Kidney capillary endothelial cell (primary cell): ENCODE measurements around the gene PSMD13.
"Not testable (repeated sequence)": the region's sequence is repeated elsewhere in the genome, so short reads cannot be mapped to it uniquely, and the experiment has no call there.

Experiments used
- DNase-seq: peaks from one replicate; pipeline ENCODE4 v3.0.0-alpha.2; 2018; ENCODE audit warnings: low spot score

PSMD13 gene

DNA sequence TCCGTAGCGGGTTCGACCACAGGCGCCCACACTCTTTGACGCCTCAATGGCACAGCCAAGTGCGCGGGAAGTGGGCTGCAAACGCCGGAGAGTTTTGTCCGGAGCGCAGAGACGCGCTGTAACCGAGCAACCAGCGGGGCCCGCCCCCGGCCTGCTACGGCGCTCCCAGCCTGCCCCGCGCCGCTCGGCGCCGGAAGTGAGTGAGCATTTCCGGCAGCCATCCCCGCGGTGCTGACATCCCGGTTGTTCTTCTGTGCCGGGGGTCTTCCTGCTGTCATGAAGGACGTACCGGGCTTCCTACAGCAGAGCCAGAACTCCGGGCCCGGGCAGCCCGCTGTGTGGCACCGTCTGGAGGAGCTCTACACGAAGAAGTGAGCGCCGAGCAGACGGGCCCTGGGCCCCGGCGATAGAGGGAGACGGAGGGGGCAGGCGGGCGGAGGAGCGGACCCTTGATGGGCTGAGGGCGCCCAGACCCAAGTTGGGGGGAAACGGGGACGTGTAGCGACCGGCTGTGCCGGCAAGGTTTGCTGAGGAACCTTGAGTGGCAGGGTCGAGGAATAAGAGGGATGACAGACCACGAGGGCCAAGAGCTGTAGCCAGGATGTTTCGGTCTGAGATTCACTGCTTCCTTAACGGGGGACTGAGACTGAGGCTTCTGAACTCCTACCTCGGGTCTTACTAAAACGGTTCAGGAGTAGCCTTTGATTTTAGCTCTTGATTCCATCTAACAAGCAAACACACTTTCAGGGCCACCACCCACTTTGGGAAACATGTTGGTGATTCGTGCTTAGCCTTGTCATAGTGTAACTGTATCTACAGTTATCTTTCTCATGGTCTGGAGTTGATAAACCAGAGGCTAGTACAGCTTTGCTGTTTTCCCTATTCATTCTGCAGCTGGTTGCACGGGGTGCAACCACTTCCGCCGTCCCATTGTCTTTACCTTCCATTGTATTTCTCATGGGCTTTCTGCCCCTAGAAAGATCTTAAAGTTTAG lies at the start of gene PSMD13:
Gene PSMD13 (plus strand): TSS at position 203 of the 994 bp plus-strand sequence. CDS start 74 bp downstream, at position 277.
- peak; percentile 83 for DNase-seq

DNA sequence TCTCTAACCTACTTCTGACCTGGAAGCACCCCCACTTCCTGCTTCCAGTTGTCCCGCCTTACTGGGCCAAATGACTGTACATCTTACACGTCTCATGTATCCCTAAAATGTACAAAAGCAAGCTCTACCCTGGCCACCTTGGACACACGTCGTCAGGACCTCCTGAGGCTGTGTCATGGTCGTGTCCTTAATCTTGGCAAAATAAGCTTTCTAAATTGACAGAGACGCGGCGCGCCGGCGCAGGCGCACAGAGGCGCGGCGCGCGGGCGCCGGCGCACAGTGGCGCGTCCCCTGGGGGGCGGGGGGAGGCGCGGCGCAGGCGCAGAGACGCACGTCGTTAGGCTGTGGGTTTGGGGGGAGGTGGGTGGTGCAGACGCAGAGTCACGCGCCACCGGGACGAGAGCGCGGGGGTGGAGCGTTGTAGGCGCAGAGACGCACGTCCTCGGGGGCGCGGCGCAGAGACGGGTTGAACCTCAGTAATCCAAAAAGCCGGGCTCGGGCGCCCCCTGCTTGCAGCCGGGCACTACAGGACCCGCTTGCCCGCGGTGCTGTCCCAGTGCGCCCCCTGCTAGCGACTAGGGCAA lies 47.5 kb upstream of the PSMD13 start:
- DNase-seq = not testable (repeated sequence)

- not testable (repeated sequence) for DNase-seq
Observed at GRCh38 chr11:189843-190311, 46.9 kb upstream of the PSMD13 start.

DNA sequence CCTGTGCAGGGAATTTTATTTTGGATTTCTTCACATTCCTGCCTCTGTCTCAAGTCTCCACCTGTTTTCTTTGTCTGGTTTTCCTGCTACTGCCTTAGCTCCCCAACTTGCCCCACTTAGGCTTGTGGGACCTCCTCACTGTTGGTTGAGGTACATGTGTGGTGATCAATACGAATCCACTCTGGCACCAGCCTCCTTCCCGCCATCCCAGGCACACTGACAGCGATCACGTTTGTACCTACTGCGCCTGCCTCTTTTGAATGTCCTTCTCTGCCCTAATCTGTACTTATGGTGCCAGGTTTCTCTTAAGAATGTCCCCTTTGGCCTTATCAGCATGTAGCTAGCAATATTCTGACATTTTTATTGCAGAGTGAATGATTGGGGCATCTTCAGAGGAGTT lies 46.2 kb upstream of the PSMD13 start:
- not testable (repeated sequence) for DNase-seq

DNA sequence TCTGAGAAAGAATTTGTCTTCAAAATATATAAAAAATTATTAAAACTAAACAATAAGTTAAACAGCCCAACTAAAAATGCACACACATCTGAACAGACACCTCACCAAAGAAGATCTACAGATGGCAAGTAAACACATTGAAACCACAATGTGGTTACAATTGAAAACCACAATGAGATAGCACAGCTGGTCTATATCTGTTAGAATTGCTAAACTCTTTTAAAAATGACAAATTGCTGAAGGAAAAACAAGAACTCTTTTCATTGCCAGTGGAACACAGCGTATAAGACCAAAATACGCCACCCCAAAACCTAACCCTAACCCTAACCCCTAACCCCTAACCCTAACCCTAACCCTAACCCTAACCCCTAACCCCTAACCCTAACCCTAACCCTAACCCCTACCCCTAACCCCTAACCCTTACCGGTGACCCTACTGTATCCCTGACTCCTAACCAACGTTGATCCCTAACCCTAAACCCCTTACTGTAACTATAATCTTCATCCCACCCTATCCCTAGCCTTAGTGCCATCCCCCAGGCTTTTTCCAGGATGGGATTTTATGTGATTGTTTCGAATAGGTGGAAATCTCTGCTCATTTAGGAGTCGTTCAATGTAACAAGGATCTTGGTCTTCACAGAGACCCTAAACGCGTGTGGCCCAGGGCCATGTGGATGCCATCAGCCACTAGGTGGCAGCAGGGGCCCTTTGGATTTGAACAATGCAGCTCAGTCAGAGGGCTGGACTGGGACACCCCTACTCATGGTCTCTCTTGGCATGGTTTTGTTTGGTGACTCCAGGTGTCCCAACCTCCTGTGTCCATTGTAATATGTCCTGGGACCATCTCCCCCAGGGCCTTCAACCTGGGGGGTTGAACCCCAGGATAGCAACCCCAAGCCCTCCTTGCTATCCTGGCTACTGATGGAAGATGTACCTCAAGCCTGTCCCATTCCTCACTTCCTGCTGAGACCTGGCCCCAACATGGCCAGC lies 45.0 kb upstream of the PSMD13 start:
- not testable (repeated sequence) for DNase-seq

DNA sequence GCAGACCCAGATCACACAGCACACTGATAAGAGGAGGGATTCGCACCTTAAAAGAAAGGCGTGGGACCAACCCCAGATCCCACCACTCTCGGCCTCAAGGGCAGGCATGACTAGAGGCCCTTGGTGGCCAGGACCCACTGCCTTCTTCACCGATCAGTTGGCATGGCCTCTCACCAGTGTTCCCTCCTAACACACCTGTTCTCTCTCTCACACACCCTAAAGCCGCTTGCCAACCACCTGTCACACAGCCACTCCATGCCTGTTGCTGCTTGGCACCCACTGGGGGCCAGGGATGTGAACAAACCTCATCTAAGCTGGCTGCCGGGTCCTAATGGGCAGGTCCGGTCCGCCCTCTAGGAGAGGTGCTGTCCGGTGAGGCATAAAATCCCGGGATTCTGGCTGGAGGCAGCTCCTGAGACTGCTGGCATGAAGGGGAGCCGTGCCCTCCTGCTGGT lies 44.1 kb upstream of the PSMD13 start, which contains the start of gene SCGB1C1:
Gene SCGB1C1 (plus strand): TSS at position 405 of the 455 bp plus-strand sequence. CDS start 22 bp downstream, at position 427.
- not testable (repeated sequence) for DNase-seq

- DNase-seq = not testable (repeated sequence)
Observed at GRCh38 chr11:193481-193880, 43.3 kb upstream of the PSMD13 start.

- no peak for DNase-seq
Observed at GRCh38 chr11:196786-197731, 39.7 kb upstream of the PSMD13 start.

DNA sequence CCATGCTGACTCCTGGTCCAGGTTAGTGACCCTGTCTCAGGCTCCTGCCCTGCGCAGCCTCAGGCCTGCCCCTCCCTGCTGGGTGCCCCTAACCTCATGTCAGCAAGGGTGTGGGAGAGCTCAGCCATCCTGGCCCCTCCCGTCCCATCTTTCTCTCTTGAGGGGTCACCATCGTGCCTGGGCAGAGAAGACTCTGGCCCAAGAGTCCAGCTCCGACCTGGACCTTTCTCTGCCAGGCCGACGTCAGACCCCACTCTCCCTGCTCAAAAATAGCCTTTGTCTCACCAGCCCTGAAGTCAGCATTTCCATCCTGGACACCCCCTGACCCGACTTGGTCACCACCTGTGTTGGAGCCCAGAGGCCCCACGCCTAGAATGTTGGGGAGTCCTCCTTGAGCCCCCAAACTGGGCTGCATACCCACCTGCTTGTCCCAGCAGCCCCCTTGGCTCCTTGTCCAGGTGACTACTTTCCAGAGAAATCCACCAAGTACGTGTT lies 39.0 kb upstream of the PSMD13 start:
- DNase-seq = no peak

- no peak for DNase-seq
Observed at GRCh38 chr11:198236-198806, 38.5 kb upstream of the PSMD13 start.

DNA sequence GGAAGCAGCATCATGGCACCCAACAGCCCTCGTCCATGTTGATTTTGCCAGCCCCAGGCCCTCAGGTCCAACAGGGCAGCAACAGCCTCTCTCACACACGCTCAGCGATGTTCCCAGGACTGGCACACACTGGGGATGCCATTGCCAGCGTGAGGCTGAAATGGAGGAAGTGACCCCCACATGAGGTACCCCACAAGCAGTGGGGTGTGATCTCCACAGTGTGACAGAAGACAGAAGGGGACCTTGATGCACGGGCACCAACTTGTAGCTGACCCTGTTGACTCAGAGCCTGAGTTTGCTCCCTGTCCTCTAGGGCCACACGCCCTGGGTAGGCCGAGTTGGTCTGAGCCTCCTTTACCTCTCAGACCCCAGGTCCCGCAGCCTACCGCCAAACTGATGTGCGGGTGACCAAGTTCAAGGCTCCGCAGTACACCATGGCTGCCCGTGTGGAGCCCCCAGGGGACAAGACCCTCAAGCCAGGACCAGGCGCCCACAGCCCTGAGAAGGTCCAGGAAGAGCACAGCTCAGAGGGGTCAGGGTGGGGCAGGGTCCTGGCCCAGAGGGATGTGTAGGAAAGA lies 37.7 kb upstream of the PSMD13 start:
- no peak for DNase-seq

GRCh38 chr11:199782-200181 lies 37.0 kb upstream of the PSMD13 start:
- no peak for DNase-seq

GRCh38 chr11:200224-201003 lies 36.4 kb upstream of the PSMD13 start:
- DNase-seq = no peak

GRCh38 chr11:201966-202365 lies 34.8 kb upstream of the PSMD13 start:
- DNase-seq = no peak

DNA sequence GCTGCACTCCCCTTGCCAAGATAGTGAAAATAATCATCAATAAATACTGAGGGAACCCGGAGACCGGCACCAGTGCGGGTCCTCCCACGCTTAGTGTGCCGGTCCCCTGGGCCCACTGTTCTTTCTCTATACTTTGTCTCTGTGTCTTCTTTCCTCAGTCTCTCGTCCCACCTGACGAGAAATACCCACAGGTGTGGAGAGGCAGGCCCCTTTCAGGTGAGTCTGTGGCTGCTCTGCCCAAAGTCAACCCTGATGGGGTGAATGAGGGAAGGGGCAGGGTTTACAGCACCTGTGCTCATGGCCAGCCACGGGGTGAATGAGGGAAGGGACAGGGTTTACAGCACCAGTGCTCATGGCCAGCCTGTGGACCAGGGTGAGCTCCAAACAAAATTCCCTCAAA lies 34.3 kb upstream of the PSMD13 start:
- DNase-seq = no peak

DNA sequence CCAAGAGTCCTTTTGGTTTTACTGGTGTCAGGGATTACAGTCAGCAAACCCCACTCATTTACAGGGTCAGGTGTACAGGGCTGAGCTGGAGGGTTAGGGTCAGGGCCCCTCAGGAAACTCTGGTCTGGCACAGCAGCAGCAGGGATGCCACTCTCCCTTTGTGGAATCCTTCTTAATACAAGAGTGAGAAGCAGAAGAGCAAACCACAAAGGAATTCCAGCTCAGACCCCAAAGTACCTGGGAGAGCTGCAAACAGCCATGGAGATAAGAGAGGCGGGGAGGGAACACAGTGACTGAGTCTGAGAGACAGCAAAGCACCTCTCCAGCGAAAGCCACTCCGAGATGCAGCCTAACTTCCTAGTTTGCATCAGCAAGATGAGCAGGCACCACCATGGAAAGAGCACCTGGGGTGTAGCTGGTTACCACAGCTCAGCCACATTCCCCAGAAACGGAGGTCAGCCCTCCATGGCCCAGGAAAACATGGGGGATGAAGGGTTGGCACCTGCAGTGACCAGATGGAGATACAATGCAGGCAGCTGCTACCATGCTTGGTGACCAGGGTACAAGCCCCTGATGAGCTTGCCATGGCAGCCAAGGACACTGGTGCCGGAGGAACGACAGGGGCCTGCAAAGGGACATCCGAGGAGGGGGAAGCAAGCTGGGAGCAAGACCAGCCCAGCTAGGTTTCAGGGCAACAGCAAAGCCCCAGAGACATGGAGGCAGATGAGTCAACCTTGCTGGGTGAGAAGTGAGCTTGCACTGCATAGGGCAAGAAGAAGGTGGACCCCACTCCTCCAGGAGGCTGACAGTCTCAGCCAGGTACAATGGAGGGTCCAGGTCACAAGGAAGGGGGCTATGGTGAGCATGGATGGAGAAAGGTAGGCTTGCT lies 33.5 kb upstream of the PSMD13 start:
- no peak for DNase-seq

DNA sequence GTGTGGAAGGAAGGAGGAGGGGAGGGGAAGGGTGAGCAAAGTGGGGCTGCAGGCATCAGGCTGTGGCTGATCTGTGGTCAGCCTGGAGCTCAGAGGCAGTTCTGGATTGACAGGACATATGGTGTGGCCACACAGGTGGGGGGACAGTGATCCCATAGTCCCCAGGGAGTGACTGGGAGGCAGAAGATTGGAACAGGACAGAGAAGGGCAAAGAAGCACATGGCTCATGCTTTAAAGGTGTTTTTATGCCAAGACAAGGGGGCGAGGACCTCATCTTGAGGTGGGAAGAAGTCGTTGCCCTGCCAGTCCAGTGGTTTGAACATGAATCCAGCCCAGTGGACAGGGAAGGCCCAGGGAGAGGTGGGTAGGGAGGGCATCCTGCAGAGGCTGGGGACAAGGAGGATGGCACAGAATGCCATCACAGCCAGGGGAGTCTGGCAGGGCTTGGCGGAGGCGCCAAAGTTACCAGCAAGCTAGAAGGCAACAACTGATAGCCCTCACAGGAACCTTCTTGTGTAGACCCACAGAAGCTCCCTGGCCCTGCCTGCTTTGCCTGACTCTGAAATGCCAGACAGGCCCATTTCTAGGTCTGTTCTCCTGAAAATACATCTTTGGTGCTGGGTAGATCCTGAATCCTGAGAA lies 32.7 kb upstream of the PSMD13 start:
- no peak for DNase-seq
